ENCODE measurements around the gene LENG1.
"Not testable (repeated sequence)": the region's sequence is repeated elsewhere in the genome, so short reads cannot be mapped to it uniquely, and the experiment has no call there.

Gene LENG1

DNA sequence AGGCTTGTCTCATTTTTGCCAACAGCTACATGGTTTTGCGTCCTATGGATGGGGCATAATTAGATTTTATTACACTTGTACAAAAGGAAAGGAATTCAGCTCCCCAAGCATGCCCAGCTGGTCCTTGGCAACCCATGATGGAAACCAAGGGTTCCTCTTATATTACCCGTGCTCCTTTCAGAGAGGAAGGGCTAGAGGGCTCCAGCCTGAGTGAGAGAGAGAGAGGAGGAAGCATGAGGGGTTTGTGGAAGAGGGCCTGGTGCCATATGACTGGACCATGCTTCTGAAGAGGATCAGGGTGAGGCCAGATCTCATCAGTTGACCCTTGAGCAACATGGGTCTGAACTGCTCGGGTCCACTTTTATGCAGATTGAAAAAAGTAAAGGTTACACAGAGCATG is 37.6 kb upstream of the LENG1 start:
- Histone ChIP-seq H3K36me3 (ENCODE audit: control insufficient read depth in 4 of 4, insufficient read depth in 4 of 4, low read length in 3 of 4) (peaks cover 3 to 32% (median 25%) of the 10 kb centered on the region in 4 experiments), H3K27ac (ENCODE audit: insufficient read depth in 1 of 2, low read depth in 1 of 2, low read length in 2 of 2, poor library complexity in 1 of 2, severe bottlenecking in 2 of 2) (no peak overlapping the region), H3K27me3 (replicated peaks in 2 of 5; ENCODE audit: control insufficient read depth in 4 of 5, insufficient read depth in 5 of 5, low read length in 4 of 5) (no peaks in the 10 kb centered on the region), H3K4me1 (ENCODE audit: control extremely low read depth in 1 of 4, control insufficient read depth in 4 of 4, insufficient read depth in 4 of 4, low read length in 3 of 4) (peaks cover 3 to 26% (median 20%) of the 10 kb centered on the region in 4 experiments), H3K9me3 (ENCODE audit: control extremely low read depth in 1 of 5, control insufficient read depth in 4 of 5, insufficient read depth in 2 of 5, low read depth in 1 of 5, low read length in 4 of 5) (no peaks in the 10 kb centered on the region), H3K4me3 (ENCODE audit: control insufficient read depth in 1 of 7, extremely low read depth in 1 of 7, insufficient read depth in 4 of 7, low read depth in 2 of 7, low read length in 6 of 7) (no peak overlapping the region)
- POLR2A ChIA-PET, result no interaction called here
- 100% methylated on average over 1 of the region's 3 CpGs for WGBS (ENCODE audit: insufficient coverage)
- CTCF ChIA-PET, result interaction anchor here (1.1 to 1.5 kb wide), 3 partner anchors 9 to 11 kb away, joined by 3 to 5 read pairs (median 4); no protein-coding TSS in a partner anchor
- no peak for DNase-seq

DNA sequence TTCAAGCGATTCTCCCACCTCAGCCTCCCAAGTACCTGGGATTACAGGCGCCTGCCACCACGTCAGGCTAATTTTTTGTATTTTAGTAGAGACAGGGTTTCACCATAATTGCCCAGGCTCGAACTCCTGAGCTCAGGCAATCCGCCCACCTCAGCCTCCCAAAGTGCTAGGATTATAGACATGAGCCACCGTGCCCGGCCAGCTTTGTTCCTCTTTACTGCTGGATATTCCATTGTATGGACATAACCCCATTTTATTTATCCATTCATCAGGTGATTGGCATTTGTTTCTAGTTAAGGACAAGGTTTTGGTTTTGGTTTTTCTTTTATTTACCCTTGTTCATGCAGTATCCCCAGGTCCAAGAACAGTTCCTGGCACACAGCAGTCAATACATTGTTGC is 37.0 kb upstream of the LENG1 start:
- ChIA-PET POLR2A (no interaction called here), CTCF (interaction anchor here (1.1 to 1.5 kb wide), 3 partner anchors 9 to 11 kb away, joined by 3 to 5 read pairs (median 4); no protein-coding TSS in a partner anchor)
- Histone ChIP-seq H3K36me3 (ENCODE audit: control insufficient read depth in 4 of 4, insufficient read depth in 4 of 4, low read length in 3 of 4) (peaks cover 3 to 27% (median 21%) of the 10 kb centered on the region in 4 experiments), H3K27ac (ENCODE audit: insufficient read depth in 1 of 2, low read depth in 1 of 2, low read length in 2 of 2, poor library complexity in 1 of 2, severe bottlenecking in 2 of 2) (no peak overlapping the region), H3K27me3 (replicated peaks in 2 of 5; ENCODE audit: control insufficient read depth in 4 of 5, insufficient read depth in 5 of 5, low read length in 4 of 5) (no peaks in the 10 kb centered on the region), H3K9me3 (ENCODE audit: control extremely low read depth in 1 of 5, control insufficient read depth in 4 of 5, insufficient read depth in 2 of 5, low read depth in 1 of 5, low read length in 4 of 5) (no peaks in the 10 kb centered on the region), H3K4me3 (ENCODE audit: control insufficient read depth in 1 of 7, extremely low read depth in 1 of 7, insufficient read depth in 4 of 7, low read depth in 2 of 7, low read length in 6 of 7) (no peak overlapping the region), H3K4me1 (ENCODE audit: control extremely low read depth in 1 of 4, control insufficient read depth in 4 of 4, insufficient read depth in 4 of 4, low read length in 3 of 4) (peaks cover 3 to 26% (median 20%) of the 10 kb centered on the region in 4 experiments)
- DNase-seq, result no peak
- 100% methylated on average over 2 of the region's 7 CpGs for WGBS (ENCODE audit: insufficient coverage)

DNA sequence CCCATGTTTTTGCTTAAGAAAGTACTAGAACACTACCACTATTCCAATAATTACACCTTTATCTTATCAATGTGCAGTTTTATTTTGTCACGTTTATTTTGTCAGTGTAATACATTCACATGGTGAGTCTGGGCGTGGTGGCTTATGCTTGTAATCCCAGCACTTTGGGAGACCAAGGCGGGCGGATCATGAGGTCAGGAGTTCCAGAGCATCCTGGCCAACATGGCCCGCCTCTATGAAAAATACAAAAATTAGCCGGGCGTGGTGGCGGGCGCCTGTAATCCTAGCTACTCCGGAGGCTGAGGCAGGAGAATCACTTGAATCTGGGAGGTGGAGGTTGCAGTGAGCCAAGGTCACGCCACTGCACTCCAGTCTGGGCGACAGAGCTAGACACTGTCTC is 34.9 kb upstream of the LENG1 start:
- H3K9me3 ChIP-seq (ENCODE audit: control extremely low read depth in 1 of 5, control insufficient read depth in 4 of 5, insufficient read depth in 2 of 5, low read depth in 1 of 5, low read length in 4 of 5); H3K27me3 ChIP-seq (replicated peaks in 2 of 5; ENCODE audit: control insufficient read depth in 4 of 5, insufficient read depth in 5 of 5, low read length in 4 of 5); DNase-seq; H3K27ac ChIP-seq (ENCODE audit: insufficient read depth in 1 of 2, low read depth in 1 of 2, low read length in 2 of 2, poor library complexity in 1 of 2, severe bottlenecking in 2 of 2); CTCF ChIA-PET; H3K4me3 ChIP-seq (ENCODE audit: control insufficient read depth in 1 of 7, extremely low read depth in 1 of 7, insufficient read depth in 4 of 7, low read depth in 2 of 7, low read length in 6 of 7); POLR2A ChIA-PET: not testable (repeated sequence)
- peaks cover 3 to 23% (median 16%) of the 10 kb centered on the region in 4 experiments for H3K36me3 ChIP-seq (ENCODE audit: control insufficient read depth in 4 of 4, insufficient read depth in 4 of 4, low read length in 3 of 4)
- H3K4me1 ChIP-seq (ENCODE audit: control extremely low read depth in 1 of 4, control insufficient read depth in 4 of 4, insufficient read depth in 4 of 4, low read length in 3 of 4), result peaks cover 0 to 17% (median 14%) of the 10 kb centered on the region in 4 experiments
- WGBS (ENCODE audit: insufficient coverage), result 100% methylated on average over 12 of the region's 12 CpGs

DNA sequence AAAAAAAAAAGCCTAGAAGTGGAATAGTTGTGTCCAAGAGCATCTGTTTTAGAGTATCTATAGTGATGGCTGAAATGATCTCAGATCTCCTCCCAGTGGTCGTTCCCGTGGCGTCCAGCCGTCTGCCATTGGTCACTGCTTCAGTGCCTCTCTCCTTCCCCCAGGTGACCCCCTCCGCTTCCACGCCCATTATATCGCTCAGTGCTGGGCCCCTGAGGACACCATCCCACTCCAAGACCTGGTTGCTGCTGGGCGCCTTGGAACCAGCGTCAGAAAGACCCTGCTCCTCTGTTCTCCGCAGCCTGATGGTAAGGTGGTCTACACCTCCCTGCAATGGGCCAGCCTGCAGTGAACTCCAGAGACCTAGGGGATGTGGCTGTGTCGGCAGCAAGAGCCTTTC is 33.5 kb upstream of the LENG1 start:
- DNase-seq, result no peak
- 88% methylated on average over 10 of the region's 11 CpGs for WGBS (ENCODE audit: insufficient coverage)
- Histone ChIP-seq H3K4me3 (ENCODE audit: control insufficient read depth in 1 of 7, extremely low read depth in 1 of 7, insufficient read depth in 4 of 7, low read depth in 2 of 7, low read length in 6 of 7) (no peak overlapping the region), H3K9me3 (ENCODE audit: control extremely low read depth in 1 of 5, control insufficient read depth in 4 of 5, insufficient read depth in 2 of 5, low read depth in 1 of 5, low read length in 4 of 5) (no peaks in the 10 kb centered on the region), H3K36me3 (ENCODE audit: control insufficient read depth in 4 of 4, insufficient read depth in 4 of 4, low read length in 3 of 4) (peaks cover 3 to 23% (median 16%) of the 10 kb centered on the region in 4 experiments), H3K27ac (ENCODE audit: insufficient read depth in 1 of 2, low read depth in 1 of 2, low read length in 2 of 2, poor library complexity in 1 of 2, severe bottlenecking in 2 of 2) (no peak overlapping the region), H3K4me1 (ENCODE audit: control extremely low read depth in 1 of 4, control insufficient read depth in 4 of 4, insufficient read depth in 4 of 4, low read length in 3 of 4) (peaks cover 0 to 21% (median 20%) of the 10 kb centered on the region in 4 experiments), H3K27me3 (replicated peaks in 2 of 5; ENCODE audit: control insufficient read depth in 4 of 5, insufficient read depth in 5 of 5, low read length in 4 of 5) (no peaks in the 10 kb centered on the region)
- ChIA-PET POLR2A (no interaction called here), CTCF (interaction anchor here (0.7 to 2.7 kb wide), 4 partner anchors 10 to 42 kb away, joined by 4 to 13 read pairs (median 6); no protein-coding TSS in a partner anchor)

DNA sequence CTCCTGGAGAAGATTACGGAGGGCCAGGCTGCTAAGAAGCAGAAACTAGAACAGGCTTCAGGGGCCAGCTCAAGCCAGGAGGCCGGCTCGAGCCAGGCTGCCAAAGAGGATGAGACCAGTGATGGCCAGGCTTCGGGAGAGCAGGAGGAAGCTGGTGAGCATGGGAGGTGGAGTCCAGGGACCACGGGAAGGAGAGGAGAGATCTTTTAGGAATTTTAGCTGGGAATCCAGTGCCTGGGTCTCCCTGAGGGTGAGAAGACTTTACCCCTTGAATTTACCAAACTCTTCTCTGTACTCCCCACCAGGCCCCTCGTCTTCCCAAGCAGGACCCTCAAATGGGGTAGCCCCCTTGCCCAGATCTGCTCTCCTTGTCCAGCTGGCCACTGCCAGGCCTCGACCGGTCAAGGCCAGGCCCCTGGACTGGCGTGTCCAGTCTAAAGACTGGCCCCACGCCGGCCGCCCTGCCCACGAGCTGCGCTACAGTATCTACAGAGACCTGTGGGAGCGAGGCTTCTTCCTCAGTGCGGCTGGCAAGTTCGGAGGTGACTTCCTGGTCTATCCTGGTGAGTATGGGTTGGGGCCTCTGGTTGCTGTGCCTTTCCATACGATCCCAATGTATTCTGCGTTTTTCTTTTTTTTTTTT is 32.4 kb upstream of the LENG1 start:
- CTCF ChIA-PET, result interaction anchor here (0.7 to 2.7 kb wide), 5 partner anchors 11 to 74 kb away, joined by 3 to 13 read pairs (median 4); no protein-coding TSS in a partner anchor
- DNase-seq, result no peak
- Histone ChIP-seq H3K4me1 (ENCODE audit: control extremely low read depth in 1 of 4, control insufficient read depth in 4 of 4, insufficient read depth in 4 of 4, low read length in 3 of 4) (peaks cover 4 to 32% (median 30%) of the 10 kb centered on the region in 4 experiments), H3K36me3 (ENCODE audit: control insufficient read depth in 4 of 4, insufficient read depth in 4 of 4, low read length in 3 of 4) (peaks cover 3 to 27% (median 15%) of the 10 kb centered on the region in 4 experiments), H3K4me3 (ENCODE audit: control insufficient read depth in 1 of 7, extremely low read depth in 1 of 7, insufficient read depth in 4 of 7, low read depth in 2 of 7, low read length in 6 of 7) (peak overlapping the region; percentile 67 to 94 (median 81)), H3K9me3 (ENCODE audit: control extremely low read depth in 1 of 5, control insufficient read depth in 4 of 5, insufficient read depth in 2 of 5, low read depth in 1 of 5, low read length in 4 of 5) (no peaks in the 10 kb centered on the region), H3K27ac (ENCODE audit: insufficient read depth in 1 of 2, low read depth in 1 of 2, low read length in 2 of 2, poor library complexity in 1 of 2, severe bottlenecking in 2 of 2) (peak overlapping the region; percentile 96 to 98), H3K27me3 (replicated peaks in 2 of 5; ENCODE audit: control insufficient read depth in 4 of 5, insufficient read depth in 5 of 5, low read length in 4 of 5) (no peaks in the 10 kb centered on the region)
- POLR2A ChIA-PET, result interaction anchor here (0.8 to 6.0 kb wide), 5 partner anchors 8 to 18 kb away, joined by 3 to 95 read pairs (median 5); partner anchors contain the start of gene RPS9
- 70% methylated on average over 17 of the region's 19 CpGs for WGBS (ENCODE audit: insufficient coverage)

DNA sequence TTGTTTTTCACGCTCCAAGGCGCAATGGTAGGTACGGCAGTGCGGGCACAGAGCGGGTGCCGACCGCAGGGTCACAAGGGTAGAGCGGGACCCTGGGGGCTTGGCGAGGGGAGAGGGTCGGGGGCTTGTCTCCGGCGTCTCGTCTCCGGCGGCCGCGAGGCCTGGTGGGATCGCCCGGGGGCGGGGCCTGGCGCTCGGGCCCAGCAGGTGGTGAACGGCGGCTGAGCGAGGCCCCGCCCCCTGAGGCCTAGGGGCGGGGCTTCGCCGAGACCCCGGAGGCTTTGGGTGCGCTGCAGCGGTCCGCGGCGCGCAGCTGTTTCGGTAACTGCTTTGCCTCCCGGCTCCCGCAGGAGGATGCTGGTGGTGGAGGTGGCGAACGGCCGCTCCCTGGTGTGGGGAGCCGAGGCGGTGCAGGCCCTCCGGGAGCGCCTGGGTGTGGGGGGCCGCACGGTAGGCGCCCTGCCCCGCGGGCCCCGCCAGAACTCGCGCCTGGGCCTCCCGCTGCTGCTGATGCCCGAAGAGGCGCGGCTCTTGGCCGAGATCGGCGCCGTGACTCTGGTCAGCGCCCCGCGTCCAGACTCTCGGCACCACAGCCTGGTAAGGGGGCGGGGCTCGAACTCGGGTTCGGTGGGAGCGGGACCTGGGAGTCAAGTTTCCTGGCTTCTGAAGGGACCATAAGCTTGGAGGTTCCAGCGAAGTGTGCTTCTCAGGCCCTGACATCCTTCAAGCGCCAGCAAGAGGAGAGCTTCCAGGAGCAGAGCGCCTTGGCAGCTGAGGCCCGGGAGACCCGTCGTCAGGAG is 31.7 kb upstream of the LENG1 start, which contains the start of gene TSEN34:
TSEN34 (plus strand) TSS at position 298 of the 800 bp plus-strand sequence; CDS start at position 355, 57 bp downstream.
- Histone ChIP-seq H3K27me3 (replicated peaks in 2 of 5; ENCODE audit: control insufficient read depth in 4 of 5, insufficient read depth in 5 of 5, low read length in 4 of 5) (no peaks in the 10 kb centered on the region), H3K4me3 (ENCODE audit: control insufficient read depth in 1 of 7, extremely low read depth in 1 of 7, insufficient read depth in 4 of 7, low read depth in 2 of 7, low read length in 6 of 7) (peak within 1 kb of the TSS; percentile 67 to 94 (median 81)), H3K4me1 (ENCODE audit: control extremely low read depth in 1 of 4, control insufficient read depth in 4 of 4, insufficient read depth in 4 of 4, low read length in 3 of 4) (peaks cover 4 to 37% (median 32%) of the 10 kb centered on the region in 4 experiments), H3K9me3 (ENCODE audit: control extremely low read depth in 1 of 5, control insufficient read depth in 4 of 5, insufficient read depth in 2 of 5, low read depth in 1 of 5, low read length in 4 of 5) (no peaks in the 10 kb centered on the region), H3K36me3 (ENCODE audit: control insufficient read depth in 4 of 4, insufficient read depth in 4 of 4, low read length in 3 of 4) (peaks cover 6 to 34% (median 22%) of the 10 kb centered on the region in 4 experiments), H3K27ac (ENCODE audit: insufficient read depth in 1 of 2, low read depth in 1 of 2, low read length in 2 of 2, poor library complexity in 1 of 2, severe bottlenecking in 2 of 2) (peak within 1 kb of the TSS; percentile 96 to 98)
- peak in 2 of 3 donors; percentile 88 to 92 for DNase-seq
- 0% methylated on average over 58 of the region's 77 CpGs for WGBS (ENCODE audit: insufficient coverage)
- POLR2A ChIA-PET, result interaction anchor here (0.8 to 6.0 kb wide), 5 partner anchors 9 to 19 kb away, joined by 3 to 95 read pairs (median 5); partner anchors contain the start of gene RPS9
- CTCF ChIA-PET, result interaction anchor here (1.3 to 2.7 kb wide), 4 partner anchors 11 to 75 kb away, joined by 3 to 13 read pairs (median 6); no protein-coding TSS in a partner anchor

Measured in common myeloid progenitor, CD34-positive (primary cell).